Esophagus (tissue), 2 donors: ENCODE results near the gene CD93. TPM values are rescaled to one million over a fixed set of nuclear protein-coding genes. Genes with fewer than 3 reads are reported as not detected.

ENCODE experiments used
- H3K27ac ChIP-seq, 2 donors: one replicate each; pipeline ENCODE4 v1.5.1; 2013; ENCODE audit warnings: low read depth in 2 of 2, mild to moderate bottlenecking in 2 of 2, inconsistent platforms in 1 of 2, low read length in 1 of 2, moderate library complexity in 1 of 2
- H3K27me3 ChIP-seq, 2 donors: one replicate each; pipeline ENCODE4 v1.6.1; 2013; ENCODE audit warnings: low read length in 2 of 2, control low read depth in 1 of 2, mild to moderate bottlenecking in 1 of 2; ENCODE audit not compliant: insufficient read depth in 2 of 2, control insufficient read depth in 1 of 2
- H3K36me3 ChIP-seq, 2 donors: one replicate each; pipeline ENCODE4 v1.6.1; 2013; ENCODE audit warnings: low read length in 1 of 2; ENCODE audit not compliant: control insufficient read depth in 2 of 2, insufficient read depth in 2 of 2
- H3K4me1 ChIP-seq, 2 donors: one replicate each; pipeline ENCODE4 v1.6.1; 2013; ENCODE audit warnings: low read length in 1 of 2; ENCODE audit not compliant: control insufficient read depth in 2 of 2, insufficient read depth in 2 of 2
- H3K4me3 ChIP-seq, 2 donors: one replicate each; pipeline ENCODE4 v1.5.1; 2013; ENCODE audit warnings: low read length in 2 of 2, mild to moderate bottlenecking in 2 of 2, low read depth in 1 of 2, moderate library complexity in 1 of 2
- H3K9me3 ChIP-seq, 2 donors: one replicate each; pipeline ENCODE4 v1.6.1; 2013; ENCODE audit warnings: mild to moderate bottlenecking in 2 of 2, low read depth in 1 of 2, low read length in 1 of 2, moderate library complexity in 1 of 2; ENCODE audit not compliant: control insufficient read depth in 2 of 2, insufficient read depth in 1 of 2
- WGBS, 2 donors: extraction: QIAGEN DNeasy Blood & Tissue Kit; methylation state at CpG; one replicate each; pipeline ENCODE4 v1.1.7; 2013; 5-methylcytosine and 5-hydroxymethylcytosine counted together
- polyA plus RNA-seq, 2 donors: library from polyadenylated mRNA; stranded (reverse); fragments of 200-250 nt; gene quantifications; one replicate each; pipeline ENCODE4 v1.2.3, GENCODE V29; 2013
- donor health status: healthy with polysubstance abuse.
- donor health status: Bipolar disorder and iron deficiency.

Gene CD93
- polyA plus RNA-seq, 2 donors, result 1.8 to 2.8 TPM

- WGBS, 2 donors, result 72 to 73% methylated on average over 1 of the region's 1 CpG
- Histone ChIP-seq H3K4me3 (no peak overlapping the region), H3K4me1 (no peaks in the 10 kb centered on the region), H3K9me3 (no peaks in the 10 kb centered on the region), H3K27ac (no peak overlapping the region), H3K36me3 (no peaks in the 10 kb centered on the region), H3K27me3 (no peaks in the 10 kb centered on the region)
Observed at GRCh38 chr20:23068283-23068682, 17.8 kb downstream of the CD93 start.

- WGBS, 2 donors, result 89 to 94% methylated on average over 3 of the region's 3 CpGs
- Histone ChIP-seq H3K9me3 (no peaks in the 10 kb centered on the region), H3K27ac (no peak overlapping the region), H3K4me3 (no peak overlapping the region), H3K27me3 (no peaks in the 10 kb centered on the region), H3K4me1 (peaks cover 0 to 4% of the 10 kb centered on the region in 2 donors), H3K36me3 (no peaks in the 10 kb centered on the region)
Observed at GRCh38 chr20:23066772-23067171, 19.4 kb downstream of the CD93 start.

GRCh38 chr20:23065266-23066201 is 20.6 kb downstream of the CD93 start:
- no peak overlapping the region for H3K4me3 ChIP-seq
- no peaks in the 10 kb centered on the region for H3K27me3 ChIP-seq
- H3K9me3 ChIP-seq, result no peaks in the 10 kb centered on the region
- H3K36me3 ChIP-seq, result no peaks in the 10 kb centered on the region
- no peak overlapping the region for H3K27ac ChIP-seq
- peaks cover 0 to 4% of the 10 kb centered on the region in 2 donors for H3K4me1 ChIP-seq
- WGBS, 2 donors, result 71 to 72% methylated on average over 9 of the region's 9 CpGs

GRCh38 chr20:23063581-23063980 is 22.5 kb downstream of the CD93 start:
- WGBS, 2 donors, result 69 to 81% methylated on average over 2 of the region's 2 CpGs
- Histone ChIP-seq H3K36me3 (no peaks in the 10 kb centered on the region), H3K4me3 (no peak overlapping the region), H3K9me3 (no peaks in the 10 kb centered on the region), H3K27me3 (no peaks in the 10 kb centered on the region), H3K27ac (no peak overlapping the region), H3K4me1 (peaks cover 0 to 4% of the 10 kb centered on the region in 2 donors)

- Histone ChIP-seq H3K4me1 (peaks cover 0 to 4% of the 10 kb centered on the region in 2 donors), H3K36me3 (no peaks in the 10 kb centered on the region), H3K4me3 (no peak overlapping the region), H3K27ac (no peak overlapping the region), H3K9me3 (no peaks in the 10 kb centered on the region), H3K27me3 (no peaks in the 10 kb centered on the region)
- 78 to 79% methylated on average over 3 of the region's 3 CpGs for WGBS, 2 donors
Observed at GRCh38 chr20:23063168-23063567, 23.0 kb downstream of the CD93 start.

GRCh38 chr20:23062632-23063031 is 23.5 kb downstream of the CD93 start:
- Histone ChIP-seq H3K36me3 (no peaks in the 10 kb centered on the region), H3K27ac (peak overlapping the region; percentile 11 to 55), H3K9me3 (no peaks in the 10 kb centered on the region), H3K4me3 (no peak overlapping the region), H3K27me3 (no peaks in the 10 kb centered on the region), H3K4me1 (peaks cover 0 to 4% of the 10 kb centered on the region in 2 donors)

- H3K27me3 ChIP-seq, result no peaks in the 10 kb centered on the region
- 40 to 42% methylated on average over 8 of the region's 8 CpGs for WGBS, 2 donors
Observed at GRCh38 chr20:23061734-23062561, 24.2 kb downstream of the CD93 start.

GRCh38 chr20:23061262-23061661 is 24.9 kb downstream of the CD93 start:
- Histone ChIP-seq H3K4me3 (no peak overlapping the region), H3K4me1 (peaks cover 0 to 4% of the 10 kb centered on the region in 2 donors)

More at GRCh38 chr20:23061734-23062561, 24.2 kb downstream of the CD93 start:
- Histone ChIP-seq H3K36me3 (no peaks in the 10 kb centered on the region), H3K27ac (peak overlapping the region; percentile 58 to 67), H3K4me1 (peaks cover 0 to 4% of the 10 kb centered on the region in 2 donors), H3K4me3 (no peak overlapping the region), H3K9me3 (no peaks in the 10 kb centered on the region)

GRCh38 chr20:23060629-23061028 is 25.5 kb downstream of the CD93 start:
- Histone ChIP-seq H3K36me3 (no peaks in the 10 kb centered on the region), H3K27ac (no peak overlapping the region), H3K9me3 (no peaks in the 10 kb centered on the region), H3K27me3 (no peaks in the 10 kb centered on the region), H3K4me1 (peaks cover 0 to 4% of the 10 kb centered on the region in 2 donors), H3K4me3 (no peak overlapping the region)
- 63 to 67% methylated on average over 4 of the region's 4 CpGs for WGBS, 2 donors

More at GRCh38 chr20:23061262-23061661, 24.9 kb downstream of the CD93 start:
- Histone ChIP-seq H3K9me3 (no peaks in the 10 kb centered on the region), H3K36me3 (no peaks in the 10 kb centered on the region), H3K27ac (peak overlapping the region; percentile 58 to 67), H3K27me3 (no peaks in the 10 kb centered on the region)
- 73 to 76% methylated on average over 5 of the region's 5 CpGs for WGBS, 2 donors
